HEK293T (cell line): ENCODE results near the gene ADK.

ENCODE experiments used
- CTCF ChIA-PET: fragments of 350-600 bp; formaldehyde crosslinking; extraction: SDS; loops from one replicate; lab custom pipeline; 2021; ENCODE audit warnings: antibody characterized with exemption, inconsistent platforms; lab: Yijun Ruan, JAX
- POLR2A ChIA-PET: fragments of 350-600 bp; formaldehyde crosslinking; extraction: SDS; loops from one replicate; lab custom pipeline; 2020; ENCODE audit warnings: antibody characterized with exemption, inconsistent platforms; lab: Yijun Ruan, JAX
- DNase-seq: peaks from one replicate; pipeline ENCODE4 v3.0.0; 2012; ENCODE audit warnings: mixed read lengths; ENCODE audit errors: extremely low spot score
- ARNT ChIP-seq: fragments of 450-650 bp; IDR thresholded peaks from 2 replicates; pipeline ENCODE4 v1.6.1; 2017; ENCODE audit warnings: mild to moderate bottlenecking
- BHLHE40 ChIP-seq: fragments of 450-650 bp; IDR thresholded peaks from 2 replicates; pipeline ENCODE4 v1.6.1; 2016; ENCODE audit warnings: mild to moderate bottlenecking, moderate library complexity, borderline replicate concordance
- CTBP1 ChIP-seq: fragments of 450-650 bp; IDR thresholded peaks from 2 replicates; pipeline ENCODE4 v1.6.1; 2016; ENCODE audit warnings: borderline replicate concordance
- ELF4 ChIP-seq: fragments of 450-650 bp; IDR thresholded peaks from 2 replicates; pipeline ENCODE4 v1.6.1; 2017; ENCODE audit warnings: antibody characterized with exemption
- FOXA1 ChIP-seq: fragments of 450-650 bp; IDR thresholded peaks from 2 replicates; pipeline ENCODE4 v1.6.1; 2016; ENCODE audit warnings: mild to moderate bottlenecking
- FOXK2 ChIP-seq: fragments of 450-650 bp; IDR thresholded peaks from 2 replicates; pipeline ENCODE4 v1.6.1; 2016; ENCODE audit warnings: mild to moderate bottlenecking
- FOXM1 ChIP-seq: fragments of 450-650 bp; IDR thresholded peaks from 2 replicates; pipeline ENCODE4 v1.6.1; 2017; ENCODE audit warnings: mild to moderate bottlenecking, borderline replicate concordance
- HDGF ChIP-seq: fragments of 450-650 bp; IDR thresholded peaks from 2 replicates; pipeline ENCODE4 v1.6.1; 2017; ENCODE audit warnings: antibody characterized with exemption, borderline replicate concordance
- L3MBTL2 ChIP-seq: fragments of 450-650 bp; conservative IDR thresholded peaks from 2 replicates; pipeline ENCODE4 v1.6.1; 2016; ENCODE audit warnings: mild to moderate bottlenecking
- LEF1 ChIP-seq: fragments of 450-650 bp; IDR thresholded peaks from 2 replicates; pipeline ENCODE4 v1.6.1; 2017; ENCODE audit warnings: mild to moderate bottlenecking, borderline replicate concordance
- NFRKB ChIP-seq: fragments of 450-650 bp; IDR thresholded peaks from 2 replicates; pipeline ENCODE4 v1.6.1; 2016; ENCODE audit warnings: mild to moderate bottlenecking, moderate library complexity
- SP1 ChIP-seq: fragments of 450-650 bp; IDR thresholded peaks from 2 replicates; pipeline ENCODE4 v1.6.1; 2017
- SUZ12 ChIP-seq: fragments of 450-650 bp; IDR thresholded peaks from 2 replicates; pipeline ENCODE4 v1.6.1; 2016; ENCODE audit warnings: mild to moderate bottlenecking
- TARDBP ChIP-seq: fragments of 450-650 bp; IDR thresholded peaks from 2 replicates; pipeline ENCODE4 v1.6.1; 2016
- ZNF384 ChIP-seq: fragments of 450-650 bp; IDR thresholded peaks from 2 replicates; pipeline ENCODE4 v1.6.1; 2016
- TF ChIP-seq, protein P1 (sequence below): fragments of 450-650 bp; IDR thresholded peaks from 2 replicates; pipeline ENCODE4 v1.6.1; 2016

The ADK gene

DNA sequence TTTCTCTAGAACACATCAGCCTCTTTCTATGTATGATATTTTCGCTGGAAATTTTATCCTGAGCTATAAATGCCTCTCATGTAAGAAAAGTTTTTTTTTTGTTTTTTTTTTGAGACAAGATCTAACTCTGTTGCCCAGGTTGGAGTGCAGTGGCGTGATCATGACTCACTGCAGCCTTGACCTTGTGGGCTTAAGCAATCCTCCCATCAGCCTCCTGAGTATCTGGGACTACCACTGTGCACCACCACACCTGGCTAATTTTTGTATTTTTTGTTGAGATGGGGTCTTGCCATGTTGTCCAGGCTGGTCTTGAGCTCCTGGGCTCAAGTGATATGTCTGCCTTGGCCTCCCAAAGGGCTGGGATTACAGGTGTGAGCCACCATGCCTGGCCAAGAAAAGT lies 80.4 kb downstream of the ADK start:
- DNase-seq, result no peak
- no peak for TF ChIP-seq SP1
- no peak for TF ChIP-seq NFRKB
- TF ChIP-seq FOXM1, result no peak
- no peak for TF ChIP-seq CTBP1
- no peak for TF ChIP-seq ZNF384
- TF ChIP-seq, protein P1, sequence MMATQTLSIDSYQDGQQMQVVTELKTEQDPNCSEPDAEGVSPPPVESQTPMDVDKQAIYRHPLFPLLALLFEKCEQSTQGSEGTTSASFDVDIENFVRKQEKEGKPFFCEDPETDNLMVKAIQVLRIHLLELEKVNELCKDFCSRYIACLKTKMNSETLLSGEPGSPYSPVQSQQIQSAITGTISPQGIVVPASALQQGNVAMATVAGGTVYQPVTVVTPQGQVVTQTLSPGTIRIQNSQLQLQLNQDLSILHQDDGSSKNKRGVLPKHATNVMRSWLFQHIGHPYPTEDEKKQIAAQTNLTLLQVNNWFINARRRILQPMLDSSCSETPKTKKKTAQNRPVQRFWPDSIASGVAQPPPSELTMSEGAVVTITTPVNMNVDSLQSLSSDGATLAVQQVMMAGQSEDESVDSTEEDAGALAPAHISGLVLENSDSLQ, result no peak
- TF ChIP-seq L3MBTL2, result no peak
- TF ChIP-seq FOXA1, result no peak
- TF ChIP-seq HDGF, result no peak
- no peak for TF ChIP-seq BHLHE40
- no peak for TF ChIP-seq LEF1
- TF ChIP-seq TARDBP, result no peak
- TF ChIP-seq SUZ12, result no peak
- TF ChIP-seq ELF4, result no peak
- TF ChIP-seq FOXK2, result no peak
- no peak for TF ChIP-seq ARNT
- CTCF ChIA-PET, result no interaction called here
- POLR2A ChIA-PET, result no interaction called here

DNA sequence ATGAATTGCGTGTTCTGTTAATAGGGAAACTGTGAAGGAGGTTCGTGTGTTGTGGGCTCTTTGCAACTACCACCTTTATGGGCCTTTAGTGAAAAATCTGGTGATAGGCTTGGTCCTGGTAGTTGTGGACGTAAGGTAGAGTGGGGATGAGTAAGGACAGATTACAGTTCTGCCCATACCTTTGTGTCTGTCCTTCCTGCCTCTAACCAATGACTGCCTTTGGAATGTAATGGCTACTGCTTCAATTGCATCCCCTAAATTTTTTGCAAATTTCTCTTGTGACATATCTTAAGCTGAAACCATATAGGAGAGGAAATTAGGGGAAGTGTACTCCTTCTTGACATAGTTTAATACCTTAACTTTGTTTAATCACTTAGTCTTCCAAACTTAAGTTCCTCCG lies 82.3 kb downstream of the ADK start:
- ChIA-PET POLR2A (no interaction called here), CTCF (interaction anchor here (1.6 kb wide), 1 partner anchor 78 kb away, joined by 3 read pairs; no protein-coding TSS in a partner anchor)
- DNase-seq, result no peak
- TF ChIP-seq BHLHE40, result no peak
- TF ChIP-seq, protein P1, result no peak
- no peak for TF ChIP-seq CTBP1
- no peak for TF ChIP-seq FOXA1
- no peak for TF ChIP-seq FOXM1
- no peak for TF ChIP-seq LEF1
- no peak for TF ChIP-seq ELF4
- TF ChIP-seq FOXK2, result no peak
- no peak for TF ChIP-seq L3MBTL2
- TF ChIP-seq TARDBP, result no peak
- no peak for TF ChIP-seq ZNF384
- TF ChIP-seq SUZ12, result no peak
- no peak for TF ChIP-seq HDGF
- TF ChIP-seq SP1, result no peak
- TF ChIP-seq ARNT, result no peak
- no peak for TF ChIP-seq NFRKB

DNA sequence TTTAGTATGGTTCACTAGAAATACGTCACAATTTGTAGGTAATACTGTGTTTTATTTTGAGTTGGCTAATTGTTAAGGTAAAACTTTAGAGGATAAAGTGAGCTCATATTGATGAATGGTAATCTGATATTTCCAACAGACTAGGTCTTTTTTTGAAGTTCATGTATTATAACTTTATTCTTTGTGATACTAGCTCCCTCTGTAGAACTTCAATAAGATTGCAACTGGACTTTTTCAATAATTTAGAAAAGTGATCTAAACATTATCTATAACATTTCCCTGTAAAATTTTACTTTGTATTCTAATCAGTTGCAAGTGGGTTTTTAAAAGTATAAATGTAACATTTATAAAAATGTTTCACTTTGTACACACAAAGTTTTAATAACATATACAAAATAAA lies 83.5 kb downstream of the ADK start:
- ChIA-PET POLR2A (interaction anchor here (1.2 kb wide), 1 partner anchor 84 kb away, joined by 5 read pairs; the partner anchor contains the start of genes ADK and AP3M1), CTCF (interaction anchor here (0.6 to 1.6 kb wide), 3 partner anchors 79 to 1478 kb away, joined by 3 read pairs; no protein-coding TSS in a partner anchor)
- DNase-seq, result no peak
- TF ChIP-seq TARDBP, result no peak
- no peak for TF ChIP-seq ARNT
- no peak for TF ChIP-seq SP1
- no peak for TF ChIP-seq L3MBTL2
- no peak for TF ChIP-seq LEF1
- TF ChIP-seq BHLHE40, result no peak
- no peak for TF ChIP-seq SUZ12
- TF ChIP-seq, protein P1, result no peak

- ChIA-PET CTCF (no interaction called here), POLR2A (no interaction called here)
- peak; percentile 10 for DNase-seq
- TF ChIP-seq, protein P1, result no peak
- TF ChIP-seq SUZ12, result no peak
- TF ChIP-seq L3MBTL2, result no peak
- TF ChIP-seq FOXA1, result no peak
- no peak for TF ChIP-seq ARNT
These were observed 87.0 kb downstream of the ADK start for GRCh38 chr10:74238031-74238431.

DNA sequence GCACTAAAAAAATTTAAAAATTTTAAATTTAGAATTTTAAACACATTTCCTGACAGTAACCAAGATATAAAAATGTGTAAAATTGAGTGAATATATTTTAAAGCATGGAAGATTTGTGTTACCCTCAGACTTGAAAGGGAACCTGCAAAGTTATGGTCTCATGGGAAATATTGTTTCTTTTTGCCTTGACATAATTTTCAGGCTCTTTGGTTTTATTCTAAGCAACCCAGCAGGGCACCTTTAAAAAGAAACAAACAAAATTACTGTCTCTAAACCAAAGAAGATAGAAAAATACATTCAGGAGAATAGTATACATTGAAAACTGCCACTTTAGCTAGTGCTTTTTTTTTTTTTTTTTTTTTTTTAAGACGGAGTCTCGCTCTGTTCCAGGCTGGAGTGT lies 87.5 kb downstream of the ADK start:
- ChIA-PET CTCF (interaction anchor here (1.1 kb wide), 1 partner anchor 88 kb away, joined by 5 read pairs; the partner anchor contains the start of genes ADK and AP3M1), POLR2A (no interaction called here)
- TF ChIP-seq ZNF384 (peak; percentile 83), FOXA1 (no peak), NFRKB (no peak), SUZ12 (no peak)
- DNase-seq, result no peak

- no peak for TF ChIP-seq LEF1
- no peak for TF ChIP-seq HDGF
- TF ChIP-seq, protein P1, result no peak
- no peak for TF ChIP-seq SUZ12
- no peak for TF ChIP-seq ZNF384
- TF ChIP-seq L3MBTL2, result no peak
- no peak for TF ChIP-seq FOXA1
- TF ChIP-seq NFRKB, result no peak
- no peak for TF ChIP-seq CTBP1
- TF ChIP-seq SP1, result no peak
- TF ChIP-seq ARNT, result no peak
- no peak for TF ChIP-seq BHLHE40
- TF ChIP-seq ELF4, result no peak
- TF ChIP-seq FOXK2, result no peak
- TF ChIP-seq FOXM1, result no peak
- TF ChIP-seq TARDBP, result no peak
- CTCF ChIA-PET, result interaction anchor here (0.6 kb wide), 1 partner anchor 356 kb away, joined by 4 read pairs; no protein-coding TSS in a partner anchor
- POLR2A ChIA-PET, result interaction anchor here (1.1 kb wide), 1 partner anchor 848 kb away, joined by 3 read pairs; no protein-coding TSS in a partner anchor
- no peak for DNase-seq
These were observed 92.0 kb downstream of the ADK start for GRCh38 chr10:74243067-74243466.
